Activated CD4-positive, alpha-beta T cell treated with anti-CD3 and anti-CD28 coated beads, Interleukin-2, Interleukin-4, amounts not matched to agents 100 ng/mL and 50 ng/mL, durations not matched to agents 16 hours and 8 hours (primary cell): ENCODE results near the gene EFHC2.

Experiments used
- DNase-seq: peaks from one replicate; pipeline ENCODE4 v3.0.0-alpha.2; 2020; ENCODE audit warnings: low spot score

EFHC2 gene, protein sequence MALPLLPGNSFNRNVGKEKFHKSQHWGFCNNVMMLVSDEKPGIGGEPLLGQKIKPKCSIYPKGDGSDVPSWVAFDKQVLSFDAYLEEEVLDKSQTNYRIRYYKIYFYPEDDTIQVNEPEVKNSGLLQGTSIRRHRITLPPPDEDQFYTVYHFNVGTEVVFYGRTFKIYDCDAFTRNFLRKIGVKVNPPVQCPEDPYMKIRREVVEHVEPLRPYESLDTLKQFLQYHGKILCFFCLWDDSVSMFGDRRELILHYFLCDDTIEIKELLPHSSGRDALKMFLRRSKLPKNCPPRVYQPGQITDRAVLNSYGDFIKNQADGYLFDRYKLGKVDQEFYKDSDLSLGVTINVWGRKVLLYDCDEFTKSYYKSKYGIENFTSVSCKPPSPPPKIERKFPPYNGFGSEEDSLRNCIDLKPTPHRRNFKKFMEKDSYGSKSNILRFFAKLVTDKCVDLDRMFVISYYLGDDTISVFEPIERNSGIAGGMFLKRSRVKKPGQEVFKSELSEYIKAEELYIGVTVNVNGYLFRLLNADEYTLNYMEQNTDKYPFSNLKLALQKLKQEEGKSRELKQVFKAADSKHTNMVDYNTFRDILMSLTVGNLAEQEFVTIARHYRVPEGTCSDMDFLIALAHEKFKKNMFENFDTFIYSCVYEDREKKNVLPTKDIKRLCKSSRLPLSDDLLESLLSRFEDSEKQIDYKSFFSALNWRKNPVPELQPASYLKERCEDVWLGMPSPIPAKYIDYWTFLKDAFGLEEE

DNA sequence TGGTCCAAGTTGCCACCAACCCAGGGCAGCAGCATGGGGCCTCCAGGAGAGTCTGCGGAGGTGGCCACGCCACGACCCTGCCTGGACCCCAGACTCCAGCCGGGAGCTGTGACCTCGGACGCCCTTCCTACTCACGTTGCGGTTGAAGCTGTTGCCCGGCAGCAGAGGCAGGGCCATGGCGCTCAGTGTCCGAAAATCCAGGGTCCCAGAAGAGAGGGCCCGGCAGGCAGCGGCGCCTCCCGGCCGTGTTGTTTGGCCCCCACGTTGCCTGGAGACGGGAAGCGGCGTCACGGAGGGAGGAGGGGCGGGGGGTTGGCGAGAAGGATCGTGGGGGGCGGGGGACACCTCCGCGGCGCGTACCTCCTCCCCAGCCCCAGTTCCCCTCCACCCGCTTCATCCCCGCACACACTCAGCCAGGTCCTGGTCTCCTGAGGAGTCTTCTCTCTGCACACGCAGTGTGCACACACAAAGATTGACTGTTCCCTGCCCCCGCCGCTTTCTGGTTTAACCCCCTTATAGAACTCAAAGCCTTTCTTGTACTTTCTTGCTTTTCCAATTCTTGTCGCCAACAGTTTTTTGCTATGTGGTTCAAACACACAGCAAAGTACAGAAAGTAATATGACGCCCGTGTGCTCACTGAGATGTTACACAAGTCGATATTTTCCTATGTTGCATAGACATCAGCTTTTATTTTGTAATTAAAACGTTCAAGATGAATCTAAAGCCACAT lies at the start of gene EFHC2:
Gene EFHC2 (minus strand): TSS at position 261 of the 730 bp plus-strand sequence. CDS start 84 bp downstream, at position 177.
- DNase-seq, result no peak

DNA sequence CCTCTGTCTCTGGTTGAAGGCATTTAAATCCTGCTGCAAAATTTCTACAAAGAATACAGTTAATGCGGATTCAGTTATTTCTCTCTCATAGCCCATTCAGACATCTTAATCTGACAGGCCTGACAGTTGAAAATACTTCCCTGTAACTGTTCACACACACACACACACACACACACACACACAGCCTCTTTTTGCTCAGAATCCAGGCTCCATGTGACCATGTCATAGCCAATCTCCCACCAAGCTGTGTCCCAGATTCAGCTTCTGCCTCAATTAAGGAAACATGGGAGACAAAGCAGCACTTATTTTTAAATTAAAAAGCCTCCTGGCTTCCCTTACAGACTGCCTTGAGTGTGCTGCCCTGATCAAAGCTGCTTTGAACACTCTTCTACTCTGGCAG lies 49.3 kb upstream of the EFHC2 start:
- no peak for DNase-seq

DNA sequence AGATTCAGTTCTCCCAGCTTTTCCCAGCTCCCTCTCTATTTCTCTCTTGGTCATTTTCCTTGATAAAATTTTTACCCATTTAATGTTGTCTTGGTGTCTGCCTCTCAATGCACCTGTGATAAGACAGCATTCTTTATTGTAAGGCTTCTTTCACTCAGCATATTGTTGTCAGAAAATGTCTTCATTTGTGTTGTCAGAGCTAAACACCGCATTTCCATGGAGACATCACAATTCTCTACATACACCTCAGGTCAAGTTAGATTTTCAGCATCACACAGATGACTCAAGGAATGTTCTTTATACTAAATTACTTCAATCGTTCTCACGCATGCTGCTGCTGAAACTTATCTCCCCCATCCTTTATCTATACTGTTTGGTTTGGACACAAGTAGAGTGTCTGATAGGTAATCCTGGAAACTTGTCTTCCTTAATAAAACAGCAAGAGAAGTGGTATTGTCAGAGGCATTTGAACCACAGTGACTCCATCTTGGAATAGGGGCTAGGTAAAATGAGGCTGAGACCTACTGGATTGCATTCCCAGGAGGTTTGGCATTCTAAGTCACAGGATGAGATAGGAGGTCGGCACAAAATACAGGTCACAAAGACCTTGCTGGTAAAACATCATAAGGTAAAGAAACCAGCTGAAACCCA lies 41.3 kb upstream of the EFHC2 start:
- no peak for DNase-seq

DNA sequence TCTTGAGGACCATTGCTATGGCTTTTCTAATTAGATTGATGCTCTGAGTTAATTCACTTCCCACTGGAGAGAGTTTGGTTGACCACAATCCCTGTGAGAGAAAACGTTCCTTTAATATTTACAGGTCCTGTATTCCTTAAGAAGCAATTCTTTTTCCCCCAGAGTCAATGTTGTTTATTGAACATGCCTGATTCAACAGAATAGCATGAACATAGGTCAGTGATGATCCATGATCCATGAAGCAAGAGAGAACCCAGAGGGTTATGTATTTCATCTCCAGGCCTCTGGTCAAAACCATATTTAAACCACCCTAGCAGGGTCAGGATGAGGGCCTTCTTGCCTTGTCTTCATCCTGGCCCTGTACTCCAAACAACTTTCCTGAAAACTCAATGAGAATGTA lies 39.4 kb upstream of the EFHC2 start:
- no peak for DNase-seq

DNA sequence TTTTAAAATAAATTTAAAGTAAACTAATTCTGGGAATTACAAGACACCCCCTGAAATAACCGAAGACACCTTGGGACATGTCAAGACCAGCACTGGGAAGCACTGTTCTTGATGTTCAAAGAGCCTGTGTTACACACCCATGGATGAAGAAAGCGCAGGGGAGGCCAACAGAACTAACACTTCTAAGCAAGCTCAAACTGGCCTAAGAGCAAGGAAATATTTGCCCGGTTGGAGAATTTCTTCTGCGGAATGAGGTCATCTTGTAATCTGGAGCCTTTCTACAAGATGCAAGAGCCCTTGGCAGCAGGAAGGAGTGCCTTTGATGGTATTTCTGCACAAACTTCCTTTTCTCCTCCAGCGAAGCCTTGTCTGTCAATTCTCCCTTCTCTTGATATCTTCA lies 9.3 kb upstream of the EFHC2 start:
- DNase-seq, result no peak

DNA sequence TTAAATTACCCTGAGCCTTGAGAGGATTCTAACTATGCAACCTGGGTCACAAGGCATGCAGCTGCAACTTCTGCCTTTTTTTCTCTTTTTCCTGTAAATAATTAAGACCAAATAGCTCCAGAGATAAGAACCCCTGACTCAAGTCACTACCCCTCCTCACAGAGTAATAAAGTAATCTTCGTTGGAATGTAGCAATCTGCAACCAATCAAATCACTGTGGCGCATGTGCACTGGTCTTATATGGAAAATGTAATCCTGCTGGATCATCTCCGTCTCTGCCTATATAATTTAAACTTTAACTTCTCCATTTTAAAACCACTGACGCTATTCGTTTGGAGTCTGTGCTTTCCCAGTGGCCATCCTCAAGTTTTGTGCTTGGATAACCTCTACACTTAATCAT lies 6.1 kb upstream of the EFHC2 start:
- DNase-seq, result no peak

DNA sequence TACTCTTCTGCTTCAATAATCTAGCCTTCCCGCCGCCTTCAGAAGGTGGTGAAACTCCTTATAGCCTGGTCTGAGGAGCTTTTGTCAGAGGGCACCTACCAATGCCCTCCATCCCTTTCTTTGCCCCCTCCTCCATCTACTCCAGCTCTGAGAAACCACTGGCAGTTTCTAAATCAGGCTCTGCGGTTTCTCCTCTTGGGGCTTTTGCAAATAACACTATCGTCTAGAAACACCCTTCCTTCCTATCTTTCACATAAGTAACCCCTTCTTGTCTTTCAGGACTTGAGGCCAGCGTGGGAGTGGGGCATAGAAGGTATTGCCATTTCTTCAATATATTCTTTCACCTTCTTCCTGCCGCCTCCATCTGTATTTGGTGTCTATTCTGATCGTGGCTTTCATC lies 1.2 kb upstream of the EFHC2 start:
- peak; percentile 12 for DNase-seq

DNA sequence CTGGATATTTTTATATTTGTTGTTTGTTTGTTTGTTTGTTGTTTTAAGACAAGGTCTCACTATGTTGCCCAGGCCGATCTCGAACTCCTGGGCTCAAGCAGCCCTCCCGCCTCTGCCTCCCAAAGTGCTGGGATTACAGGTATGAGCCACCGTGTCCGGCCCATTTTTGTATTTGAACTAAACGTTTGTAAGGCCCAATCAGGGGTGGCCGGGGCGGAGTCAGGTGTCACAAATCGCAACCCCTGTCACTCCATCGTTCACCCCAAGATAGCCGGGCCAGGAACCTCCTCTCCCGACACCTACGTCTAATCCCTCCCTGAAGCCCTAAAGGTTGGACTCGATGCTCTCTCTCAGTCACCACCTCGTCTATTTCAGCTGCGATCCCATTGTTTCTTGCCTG lies 722 bp upstream of the EFHC2 start:
- DNase-seq, result peak; percentile 42

DNA sequence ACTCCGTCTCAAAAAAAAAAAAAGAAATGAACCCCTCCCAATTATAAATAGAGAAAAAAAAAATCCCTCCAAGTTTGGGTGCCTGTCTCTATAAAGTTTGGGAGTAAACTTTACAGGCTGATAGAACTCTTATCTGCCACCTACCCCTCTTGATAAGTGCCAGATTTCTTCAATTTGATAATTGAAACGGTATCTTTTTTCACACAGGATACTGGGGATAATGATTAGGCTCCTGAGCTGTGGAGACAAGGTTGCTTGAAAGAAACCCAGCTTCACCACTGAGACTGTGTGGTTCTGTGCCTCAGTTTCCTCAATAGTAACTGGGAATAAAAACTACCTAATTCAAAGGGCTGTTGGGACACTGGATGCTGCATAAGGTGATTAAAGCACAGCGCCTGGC lies 606 bp downstream of the EFHC2 start:
- DNase-seq, result no peak

DNA sequence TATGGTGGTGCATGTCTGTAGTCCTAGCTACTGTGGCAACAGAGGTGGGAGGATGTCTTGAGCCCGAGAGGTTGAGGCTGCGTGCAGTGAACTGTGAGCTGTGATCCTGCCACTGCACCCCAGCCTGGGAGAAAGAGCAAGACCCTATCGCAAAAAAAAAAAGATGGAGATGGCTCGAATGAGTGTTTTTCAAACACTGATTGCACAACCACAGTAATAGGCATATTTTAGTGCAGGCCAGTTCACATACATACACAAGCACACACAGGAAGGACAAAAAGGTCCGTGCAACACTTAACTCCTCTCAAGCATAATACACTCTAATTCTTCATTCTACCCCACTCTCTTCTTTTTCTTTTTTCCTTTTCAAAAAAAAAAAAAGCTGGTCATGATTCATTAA lies 5.1 kb downstream of the EFHC2 start:
- DNase-seq, result no peak

DNA sequence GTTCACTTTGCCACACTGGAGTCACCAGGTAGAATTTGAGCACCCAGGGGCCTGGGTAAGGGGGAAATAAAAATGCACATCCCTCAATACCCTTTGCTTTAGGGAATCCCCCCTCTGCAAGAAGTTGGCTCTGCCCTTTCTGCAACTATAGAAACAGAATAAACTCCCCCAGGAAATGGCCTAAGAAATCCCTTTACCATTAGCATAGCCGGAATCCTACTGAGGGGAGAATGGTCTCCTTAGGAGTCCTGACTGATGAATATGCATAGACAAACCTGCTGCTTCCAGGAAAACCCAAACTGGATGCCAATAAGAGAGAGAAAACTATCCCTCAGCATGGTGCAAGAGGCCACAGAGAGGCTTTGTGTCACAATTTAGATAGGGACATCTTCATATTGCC lies 11.0 kb downstream of the EFHC2 start:
- DNase-seq, result no peak

DNA sequence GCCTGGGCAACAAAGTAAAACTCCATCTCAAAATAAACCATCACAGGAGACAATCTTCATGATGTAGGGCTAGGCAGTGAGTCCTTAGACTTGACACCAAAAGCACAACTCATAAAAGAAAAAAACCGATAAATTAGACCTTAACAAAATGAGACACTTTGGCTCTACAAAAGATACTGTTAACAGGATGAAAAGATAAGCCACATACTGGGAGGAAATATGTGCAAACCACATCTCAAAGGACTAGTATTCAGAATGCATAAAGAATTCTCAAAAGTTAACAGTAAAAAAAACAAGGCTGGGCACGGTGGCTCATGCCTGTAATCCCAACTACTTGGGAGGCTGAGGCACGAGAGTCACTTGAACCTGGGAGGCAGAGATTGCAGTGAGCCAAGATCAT lies 13.2 kb downstream of the EFHC2 start:
- no peak for DNase-seq

DNA sequence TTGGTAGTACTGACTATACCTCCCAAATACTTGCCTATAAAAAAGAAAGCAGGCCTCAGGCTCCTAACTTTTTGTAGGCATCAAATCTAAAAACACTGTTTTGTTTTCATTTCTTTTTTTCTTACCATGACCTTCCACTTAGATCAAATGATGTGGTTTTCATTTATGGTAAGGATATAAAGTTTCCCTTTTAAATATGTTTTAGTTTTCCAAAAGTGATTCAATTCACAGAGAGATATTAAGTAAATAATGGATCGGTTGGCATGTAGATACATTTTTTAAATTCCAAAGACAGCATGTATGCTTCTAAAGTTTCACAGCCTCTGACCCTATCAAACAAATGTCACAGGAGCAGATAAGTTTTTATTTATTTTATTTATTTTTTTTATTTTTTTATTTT lies 23.9 kb downstream of the EFHC2 start:
- DNase-seq, result no peak

DNA sequence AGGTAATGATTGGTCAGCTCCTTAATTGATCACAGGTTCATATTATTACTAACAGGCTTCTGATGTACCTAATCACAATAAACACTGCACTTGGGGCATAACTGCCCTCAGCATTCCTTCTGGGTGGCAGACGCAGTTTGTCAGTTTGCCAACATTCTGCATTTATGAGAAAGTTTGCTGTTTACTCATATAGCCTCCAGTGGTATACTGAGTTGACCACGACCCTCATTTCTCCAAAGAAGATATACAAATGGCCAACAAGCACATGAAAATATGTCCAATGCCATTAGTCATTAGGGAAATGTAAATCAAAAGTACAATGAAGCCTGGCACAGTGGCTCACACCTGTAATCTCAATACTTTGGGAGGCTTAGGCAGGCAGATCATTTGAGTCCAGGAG lies 26.3 kb downstream of the EFHC2 start:
- no peak for DNase-seq

DNA sequence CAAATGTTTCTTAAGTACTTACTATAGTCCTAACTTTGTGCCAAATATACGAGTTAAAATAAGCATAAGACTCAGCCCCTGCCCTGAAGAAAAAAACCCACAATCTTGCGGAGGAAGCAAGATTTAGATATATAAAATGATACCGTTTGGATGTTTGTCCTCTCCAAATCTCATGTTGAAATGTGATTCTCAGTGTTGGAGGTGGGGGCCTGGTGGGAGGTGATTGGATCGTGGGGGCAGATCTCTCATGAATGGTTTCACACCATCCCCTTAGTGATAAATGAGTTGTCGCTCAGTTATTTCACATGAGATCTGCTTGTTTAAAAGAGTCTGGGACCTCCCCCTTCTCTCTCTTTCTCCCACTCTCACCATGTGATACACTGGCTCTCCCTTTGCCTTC lies 28.7 kb downstream of the EFHC2 start:
- DNase-seq, result no peak

DNA sequence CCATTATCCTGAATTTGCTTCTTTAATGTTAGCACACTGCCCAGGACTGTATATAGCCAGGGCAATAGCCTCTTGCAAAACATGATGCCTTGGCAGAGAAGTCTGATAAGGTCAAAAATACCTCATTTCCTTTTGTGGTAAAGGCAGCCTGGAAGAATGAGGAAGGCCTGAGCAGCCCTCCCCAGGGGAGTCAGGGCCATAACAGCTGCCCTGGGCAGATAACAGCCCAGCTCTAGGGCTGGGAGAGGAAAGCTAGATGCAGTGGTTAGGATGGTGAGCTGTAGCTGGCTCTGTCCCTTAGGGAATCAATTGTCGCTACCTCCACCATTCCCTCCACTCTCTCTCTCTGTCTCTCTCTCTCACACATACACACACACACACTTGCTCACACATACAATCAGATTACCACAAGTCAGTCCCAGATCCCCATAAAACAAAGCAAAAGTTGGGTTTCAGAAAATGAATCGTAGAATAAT lies 29.2 kb downstream of the EFHC2 start:
- no peak for DNase-seq

DNA sequence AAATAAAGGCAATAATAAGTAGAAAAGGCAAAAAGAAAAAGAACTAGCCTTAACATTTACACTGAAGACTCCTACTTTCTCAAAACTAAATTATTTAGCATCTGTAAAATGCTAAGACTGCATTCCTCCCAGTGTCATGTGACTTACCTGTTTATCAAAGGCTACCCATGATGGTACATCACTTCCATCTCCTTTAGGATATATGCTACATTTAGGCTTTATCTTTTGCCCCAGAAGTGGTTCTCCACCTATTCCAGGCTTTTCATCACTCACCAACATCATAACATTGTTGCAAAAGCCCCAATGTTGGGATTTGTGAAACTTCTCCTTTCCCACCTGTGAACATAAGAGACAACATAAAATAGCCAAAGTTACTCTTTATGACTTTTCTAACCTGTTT lies 31.1 kb downstream of the EFHC2 start:
- no peak for DNase-seq

DNA sequence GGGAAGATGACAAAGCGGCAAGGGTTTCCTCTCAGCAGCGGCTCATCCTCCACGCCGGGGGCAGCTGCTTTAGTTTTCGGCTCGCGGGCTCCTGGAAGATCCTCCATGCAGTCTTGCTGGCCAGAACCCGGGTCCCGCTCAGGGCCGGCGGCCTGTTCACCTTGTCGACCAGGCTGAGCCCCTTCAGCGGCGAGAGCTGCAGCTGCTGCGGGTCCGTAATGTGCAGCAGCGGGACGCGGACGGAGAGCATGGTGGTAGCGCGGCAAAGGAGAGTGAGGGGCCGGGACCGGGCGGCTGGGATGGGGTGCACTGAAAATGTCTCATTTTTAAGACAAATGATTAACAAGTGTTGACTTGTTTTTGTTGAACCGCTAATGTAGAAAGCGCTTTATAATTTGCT lies 33.2 kb downstream of the EFHC2 start:
- no peak for DNase-seq

DNA sequence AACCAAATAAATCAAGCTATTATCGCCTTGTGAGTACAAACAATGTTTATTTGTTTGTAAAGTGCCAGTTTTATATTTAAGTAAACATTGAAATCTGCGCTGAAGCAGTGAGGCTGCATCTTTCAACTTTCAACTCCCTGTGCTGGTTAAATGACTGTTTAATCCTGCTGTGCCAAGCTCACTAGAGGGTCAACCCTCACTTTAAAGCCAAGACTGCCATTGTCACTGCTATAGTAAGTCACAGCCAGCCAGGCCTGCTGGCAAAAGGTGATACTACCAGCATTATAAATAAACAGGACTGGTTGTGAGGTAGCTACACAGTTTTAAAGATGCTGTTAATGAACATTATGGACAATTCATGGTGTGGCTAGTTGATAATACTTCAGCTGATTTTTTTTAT lies 34.6 kb downstream of the EFHC2 start:
- no peak for DNase-seq

DNA sequence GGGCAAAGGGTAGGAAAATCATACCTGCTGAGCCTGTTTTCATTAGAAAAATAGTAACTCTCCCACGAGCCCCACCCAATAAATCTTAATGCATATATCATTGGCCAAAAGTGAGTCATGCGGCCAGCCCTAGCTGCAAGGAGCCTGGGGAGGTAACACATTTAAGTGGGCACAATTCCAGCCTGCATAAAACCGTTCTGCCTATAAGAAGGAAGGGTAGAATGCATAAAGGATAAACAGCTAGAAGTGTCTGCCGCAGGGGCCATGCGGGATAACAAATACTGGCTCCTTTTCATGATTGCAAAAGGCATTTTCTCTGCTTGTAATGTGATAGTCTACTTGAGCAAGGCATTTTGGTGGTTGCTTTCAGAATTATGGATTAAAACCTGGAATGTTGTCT lies 37.1 kb downstream of the EFHC2 start:
- DNase-seq, result no peak

DNA sequence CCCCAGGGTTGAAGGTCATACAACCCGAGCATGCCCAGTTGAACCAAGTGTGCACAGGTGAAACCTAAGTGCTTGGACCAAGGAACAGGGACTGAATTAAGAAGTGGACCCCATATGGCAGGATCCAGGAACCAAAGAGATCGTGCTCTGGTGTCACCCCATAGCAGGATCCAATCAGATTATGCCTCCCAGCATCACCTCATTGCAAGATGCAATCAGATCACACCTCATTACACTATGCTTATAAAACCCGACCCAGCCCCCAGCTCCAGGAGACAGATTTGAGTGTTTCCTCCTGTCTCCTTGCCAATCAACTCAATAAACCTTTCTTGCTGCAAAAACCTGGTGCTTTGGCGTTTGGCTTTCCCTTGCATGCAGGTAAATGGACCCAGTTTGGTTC lies 37.6 kb downstream of the EFHC2 start:
- DNase-seq, result no peak

DNA sequence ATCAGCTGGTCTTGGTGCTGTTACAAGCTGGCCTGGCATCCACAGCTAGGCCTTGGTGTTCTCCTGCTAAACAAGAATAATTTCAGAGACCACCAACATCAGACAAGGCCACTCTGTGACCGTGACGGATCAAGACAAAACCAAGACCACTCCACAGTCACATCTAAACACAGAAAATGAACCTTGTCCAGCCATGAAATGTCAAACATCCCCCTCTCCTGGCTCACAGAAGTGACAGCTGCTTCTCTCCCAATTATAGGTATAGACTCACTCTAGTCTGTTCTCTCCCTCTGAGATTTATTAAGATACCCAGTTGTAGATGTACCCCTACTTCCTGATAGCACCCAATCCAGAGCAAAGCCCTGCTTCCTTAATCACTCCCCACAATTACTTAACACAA lies 40.4 kb downstream of the EFHC2 start:
- DNase-seq, result no peak
